WTC11 (cell line): ENCODE results near the gene MYOD1. TPM values are rescaled to one million over a fixed set of nuclear protein-coding genes. Genes with fewer than 3 reads are reported as not detected.

Source experiments
- ATAC-seq: fragments of 200-7000 bp; cut with Tn5 transposase; 2 replicates; pipeline ENCODE4 v1.10.0; 2021; ENCODE audit warnings: mild to moderate bottlenecking, moderate library complexity
- CTCF ChIA-PET: fragments of 300-600 bp; sonication (Branson Sonifier 250); formaldehyde crosslinking; loops from one replicate; lab custom pipeline; 2021; ENCODE audit warnings: antibody characterized with exemption; lab: Charles Lee
- POLR2A ChIA-PET: fragments of 350-600 bp; sonication (Branson Sonifier 250); formaldehyde crosslinking; loops from one replicate; lab custom pipeline; 2021; ENCODE audit warnings: antibody characterized with exemption; lab: Charles Lee
- DNase-seq: peaks from one replicate; pipeline ENCODE4 v3.0.0; 2021; ENCODE audit warnings: low spot score
- H3K27ac Mint-ChIP-seq: 2 replicates; pipeline ENCODE4 v1.8.0; 2021; ENCODE audit warnings: mixed read lengths
- H3K27me3 Mint-ChIP-seq: 2 replicates; pipeline ENCODE4 v1.8.0; 2021; ENCODE audit warnings: low read depth, mild to moderate bottlenecking, moderate library complexity, mixed read lengths
- H3K36me3 Mint-ChIP-seq: 2 replicates; pipeline ENCODE4 v1.8.0; 2021; ENCODE audit warnings: mixed read lengths
- H3K4me1 Mint-ChIP-seq: 2 replicates; pipeline ENCODE4 v1.8.0; 2022; ENCODE audit warnings: mixed read lengths
- H3K4me3 Mint-ChIP-seq: 2 replicates; pipeline ENCODE4 v1.8.0; 2021; ENCODE audit warnings: mild to moderate bottlenecking, moderate library complexity, mixed read lengths
- H3K9me3 Mint-ChIP-seq: 2 replicates; pipeline ENCODE4 v1.8.0; 2021; ENCODE audit warnings: mixed read lengths
- ATF1 ChIP-seq: sonication (generic); formaldehyde crosslinking; IDR thresholded peaks from 2 replicates; pipeline ENCODE4 v1.8.1; 2023; ENCODE audit warnings: mild to moderate bottlenecking, moderate library complexity, missing genetic modification reagents
- CBFB ChIP-seq: sonication (generic); formaldehyde crosslinking; IDR thresholded peaks from 2 replicates; pipeline ENCODE4 v1.8.1; 2022; ENCODE audit warnings: mild to moderate bottlenecking, low read depth, missing genetic modification reagents
- ELF4 ChIP-seq: sonication (generic); formaldehyde crosslinking; IDR thresholded peaks from 2 replicates; pipeline ENCODE4 v1.8.1; 2022; ENCODE audit warnings: low read depth, mild to moderate bottlenecking, moderate library complexity, missing genetic modification reagents
- FOXJ3 ChIP-seq: sonication (generic); formaldehyde crosslinking; IDR thresholded peaks from 2 replicates; pipeline ENCODE4 v1.9.0; 2021; ENCODE audit warnings: missing genetic modification reagents, mild to moderate bottlenecking, borderline replicate concordance
- MXD4 ChIP-seq: fragments of 250-450 bp; sonication (Bioruptor Pico); IDR thresholded peaks from 2 replicates; pipeline ENCODE4 v1.8.0; 2021; ENCODE audit warnings: mild to moderate bottlenecking, moderate library complexity, borderline replicate concordance
- NFATC4 ChIP-seq: fragments of 250-450 bp; sonication (Bioruptor Pico); IDR thresholded peaks from 2 replicates; pipeline ENCODE4 v1.9.0; 2021; ENCODE audit warnings: mild to moderate bottlenecking
- RELA ChIP-seq: sonication (generic); formaldehyde crosslinking; IDR thresholded peaks from 2 replicates; pipeline ENCODE4 v1.8.1; 2022; ENCODE audit warnings: missing genetic modification reagents, mild to moderate bottlenecking, borderline replicate concordance
- TEAD1 ChIP-seq: sonication (generic); formaldehyde crosslinking; IDR thresholded peaks from 2 replicates; pipeline ENCODE4 v1.8.0; 2022; ENCODE audit warnings: mild to moderate bottlenecking, missing genetic modification reagents
- TEAD4 ChIP-seq: sonication (generic); formaldehyde crosslinking; IDR thresholded peaks from 2 replicates; pipeline ENCODE4 v1.8.0; 2022; ENCODE audit warnings: mild to moderate bottlenecking, missing genetic modification reagents
- ZBTB21 ChIP-seq: sonication (generic); formaldehyde crosslinking; IDR thresholded peaks from 2 replicates; pipeline ENCODE4 v1.8.1; 2023; ENCODE audit warnings: mild to moderate bottlenecking, missing genetic modification reagents, borderline replicate concordance
- ZNF396 ChIP-seq: fragments of 250-450 bp; sonication (Bioruptor Pico); IDR thresholded peaks from 2 replicates; pipeline ENCODE4 v1.8.0; 2021; ENCODE audit warnings: mild to moderate bottlenecking, moderate library complexity, borderline replicate concordance
- ZNF423 ChIP-seq: fragments of 250-450 bp; sonication (Bioruptor Pico); IDR thresholded peaks from 2 replicates; pipeline ENCODE4 v2.1.2; 2022; ENCODE audit warnings: mild to moderate bottlenecking, moderate library complexity
- ZNF671 ChIP-seq: fragments of 250-450 bp; sonication (Bioruptor Pico); IDR thresholded peaks from 2 replicates; pipeline ENCODE4 v1.8.0; 2021; ENCODE audit warnings: mild to moderate bottlenecking
- total RNA-seq: library from RNA; stranded (reverse); gene quantifications from 3 replicates; pipeline ENCODE4 v1.2.3, GENCODE V29; 2021
- TF ChIP-seq, protein P1 (sequence below): sonication (generic); formaldehyde crosslinking; IDR thresholded peaks from 2 replicates; pipeline ENCODE4 v1.8.1; 2023; ENCODE audit warnings: mild to moderate bottlenecking, missing genetic modification reagents, moderate library complexity
- TF ChIP-seq, protein P2 (sequence below): sonication (generic); formaldehyde crosslinking; IDR thresholded peaks from 2 replicates; pipeline ENCODE4 v1.8.1; 2022; ENCODE audit warnings: mild to moderate bottlenecking, moderate library complexity, missing genetic modification reagents
- TF ChIP-seq, protein P3 (sequence below): sonication (generic); formaldehyde crosslinking; IDR thresholded peaks from 2 replicates; pipeline ENCODE4 v1.8.0; 2023; ENCODE audit warnings: mild to moderate bottlenecking, missing genetic modification reagents
- TF ChIP-seq, protein P4 (sequence below): sonication (generic); formaldehyde crosslinking; IDR thresholded peaks from 2 replicates; pipeline ENCODE4 v1.8.0; 2022; ENCODE audit warnings: mild to moderate bottlenecking, missing genetic modification reagents
- TF ChIP-seq, protein P5 (sequence below): sonication (generic); formaldehyde crosslinking; IDR thresholded peaks from 2 replicates; pipeline ENCODE4 v1.8.1; 2023; ENCODE audit warnings: mild to moderate bottlenecking, missing genetic modification reagents, moderate library complexity
- TF ChIP-seq, protein P6 (sequence below): fragments of 250-450 bp; sonication (Bioruptor Pico); conservative IDR thresholded peaks from 2 replicates; pipeline ENCODE4 v1.9.0; 2021; ENCODE audit warnings: mild to moderate bottlenecking

MYOD1 gene
- total RNA-seq, 1 experiment from 2014 or later, result not detected

DNA sequence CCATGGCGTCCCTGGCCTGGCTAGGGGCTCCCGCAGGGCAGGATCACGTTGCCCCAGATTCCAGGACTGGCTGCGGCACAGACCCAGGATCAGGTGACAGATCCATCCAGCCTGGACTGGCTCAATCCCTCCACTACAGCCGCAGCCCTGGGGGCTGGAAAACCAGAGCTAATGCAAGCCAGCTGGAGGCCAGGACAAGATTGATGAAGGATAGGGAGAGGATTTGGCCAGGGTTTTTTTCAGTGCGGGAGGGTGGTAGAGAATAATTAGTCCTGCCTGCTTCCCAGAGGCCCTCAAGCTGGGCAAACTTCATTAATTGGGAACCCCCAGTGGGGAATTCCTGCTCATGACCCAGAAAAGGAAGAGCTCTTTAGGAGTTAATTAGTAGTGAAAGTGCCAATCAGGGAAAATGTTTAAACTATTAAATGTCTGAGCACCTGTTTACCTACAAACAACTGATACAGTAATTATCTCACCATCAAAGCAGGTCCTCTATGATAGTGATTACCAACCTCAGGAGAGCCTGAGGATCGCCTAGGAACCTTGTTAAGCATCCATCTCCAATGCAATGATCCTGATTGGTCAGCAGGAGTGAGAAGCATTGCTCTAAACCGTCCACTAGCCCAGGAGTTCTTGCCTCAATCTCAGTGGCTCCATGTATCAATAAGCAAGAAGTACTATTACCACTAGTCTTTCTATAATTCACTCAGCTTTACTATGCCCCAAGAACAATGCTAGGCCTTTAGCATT is 33.0 kb upstream of the MYOD1 start:
- POLR2A ChIA-PET, result no interaction called here
- DNase-seq, result peak; percentile 48
- Mint-ChIP-seq H3K27me3 (peaks cover 4% of the 10 kb centered on the region; the same call in 1 of the 2 replicates), H3K27ac (no peak overlapping the region)
- ATAC-seq, result peak; percentile 75
- TF ChIP-seq ZNF423, result no peak
- TF ChIP-seq, protein P1, sequence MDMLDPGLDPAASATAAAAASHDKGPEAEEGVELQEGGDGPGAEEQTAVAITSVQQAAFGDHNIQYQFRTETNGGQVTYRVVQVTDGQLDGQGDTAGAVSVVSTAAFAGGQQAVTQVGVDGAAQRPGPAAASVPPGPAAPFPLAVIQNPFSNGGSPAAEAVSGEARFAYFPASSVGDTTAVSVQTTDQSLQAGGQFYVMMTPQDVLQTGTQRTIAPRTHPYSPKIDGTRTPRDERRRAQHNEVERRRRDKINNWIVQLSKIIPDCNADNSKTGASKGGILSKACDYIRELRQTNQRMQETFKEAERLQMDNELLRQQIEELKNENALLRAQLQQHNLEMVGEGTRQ, result no peak
- TF ChIP-seq ZNF396 (CRISPR knock-in tag), result no peak
- TF ChIP-seq, protein P2, sequence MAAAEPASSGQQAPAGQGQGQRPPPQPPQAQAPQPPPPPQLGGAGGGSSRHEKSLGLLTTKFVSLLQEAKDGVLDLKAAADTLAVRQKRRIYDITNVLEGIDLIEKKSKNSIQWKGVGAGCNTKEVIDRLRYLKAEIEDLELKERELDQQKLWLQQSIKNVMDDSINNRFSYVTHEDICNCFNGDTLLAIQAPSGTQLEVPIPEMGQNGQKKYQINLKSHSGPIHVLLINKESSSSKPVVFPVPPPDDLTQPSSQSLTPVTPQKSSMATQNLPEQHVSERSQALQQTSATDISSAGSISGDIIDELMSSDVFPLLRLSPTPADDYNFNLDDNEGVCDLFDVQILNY, result no peak
- no peak for TF ChIP-seq ATF1 (CRISPR knock-in tag)
- TF ChIP-seq ELF4, result no peak
- no peak for TF ChIP-seq TEAD4
- TF ChIP-seq, protein P3, sequence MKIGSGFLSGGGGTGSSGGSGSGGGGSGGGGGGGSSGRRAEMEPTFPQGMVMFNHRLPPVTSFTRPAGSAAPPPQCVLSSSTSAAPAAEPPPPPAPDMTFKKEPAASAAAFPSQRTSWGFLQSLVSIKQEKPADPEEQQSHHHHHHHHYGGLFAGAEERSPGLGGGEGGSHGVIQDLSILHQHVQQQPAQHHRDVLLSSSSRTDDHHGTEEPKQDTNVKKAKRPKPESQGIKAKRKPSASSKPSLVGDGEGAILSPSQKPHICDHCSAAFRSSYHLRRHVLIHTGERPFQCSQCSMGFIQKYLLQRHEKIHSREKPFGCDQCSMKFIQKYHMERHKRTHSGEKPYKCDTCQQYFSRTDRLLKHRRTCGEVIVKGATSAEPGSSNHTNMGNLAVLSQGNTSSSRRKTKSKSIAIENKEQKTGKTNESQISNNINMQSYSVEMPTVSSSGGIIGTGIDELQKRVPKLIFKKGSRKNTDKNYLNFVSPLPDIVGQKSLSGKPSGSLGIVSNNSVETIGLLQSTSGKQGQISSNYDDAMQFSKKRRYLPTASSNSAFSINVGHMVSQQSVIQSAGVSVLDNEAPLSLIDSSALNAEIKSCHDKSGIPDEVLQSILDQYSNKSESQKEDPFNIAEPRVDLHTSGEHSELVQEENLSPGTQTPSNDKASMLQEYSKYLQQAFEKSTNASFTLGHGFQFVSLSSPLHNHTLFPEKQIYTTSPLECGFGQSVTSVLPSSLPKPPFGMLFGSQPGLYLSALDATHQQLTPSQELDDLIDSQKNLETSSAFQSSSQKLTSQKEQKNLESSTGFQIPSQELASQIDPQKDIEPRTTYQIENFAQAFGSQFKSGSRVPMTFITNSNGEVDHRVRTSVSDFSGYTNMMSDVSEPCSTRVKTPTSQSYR (CRISPR knock-in tag), result no peak
- TF ChIP-seq NFATC4 (CRISPR knock-in tag), result no peak
- no peak for TF ChIP-seq ZBTB21 (CRISPR knock-in tag)
- no peak for TF ChIP-seq CBFB
- TF ChIP-seq, protein P4, sequence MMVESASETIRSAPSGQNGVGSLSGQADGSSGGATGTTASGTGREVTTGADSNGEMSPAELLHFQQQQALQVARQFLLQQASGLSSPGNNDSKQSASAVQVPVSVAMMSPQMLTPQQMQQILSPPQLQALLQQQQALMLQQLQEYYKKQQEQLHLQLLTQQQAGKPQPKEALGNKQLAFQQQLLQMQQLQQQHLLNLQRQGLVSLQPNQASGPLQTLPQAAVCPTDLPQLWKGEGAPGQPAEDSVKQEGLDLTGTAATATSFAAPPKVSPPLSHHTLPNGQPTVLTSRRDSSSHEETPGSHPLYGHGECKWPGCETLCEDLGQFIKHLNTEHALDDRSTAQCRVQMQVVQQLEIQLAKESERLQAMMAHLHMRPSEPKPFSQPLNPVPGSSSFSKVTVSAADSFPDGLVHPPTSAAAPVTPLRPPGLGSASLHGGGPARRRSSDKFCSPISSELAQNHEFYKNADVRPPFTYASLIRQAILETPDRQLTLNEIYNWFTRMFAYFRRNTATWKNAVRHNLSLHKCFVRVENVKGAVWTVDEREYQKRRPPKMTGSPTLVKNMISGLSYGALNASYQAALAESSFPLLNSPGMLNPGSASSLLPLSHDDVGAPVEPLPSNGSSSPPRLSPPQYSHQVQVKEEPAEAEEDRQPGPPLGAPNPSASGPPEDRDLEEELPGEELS (CRISPR knock-in tag), result no peak
- TF ChIP-seq, protein P5, sequence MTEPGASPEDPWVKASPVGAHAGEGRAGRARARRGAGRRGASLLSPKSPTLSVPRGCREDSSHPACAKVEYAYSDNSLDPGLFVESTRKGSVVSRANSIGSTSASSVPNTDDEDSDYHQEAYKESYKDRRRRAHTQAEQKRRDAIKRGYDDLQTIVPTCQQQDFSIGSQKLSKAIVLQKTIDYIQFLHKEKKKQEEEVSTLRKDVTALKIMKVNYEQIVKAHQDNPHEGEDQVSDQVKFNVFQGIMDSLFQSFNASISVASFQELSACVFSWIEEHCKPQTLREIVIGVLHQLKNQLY (CRISPR knock-in tag), result no peak
- no peak for TF ChIP-seq RELA (CRISPR knock-in tag)
- TF ChIP-seq FOXJ3 (CRISPR knock-in tag), result no peak
- no peak for TF ChIP-seq ZNF671 (CRISPR knock-in tag)
- no peak for TF ChIP-seq TEAD1 (CRISPR knock-in tag)
- TF ChIP-seq, protein P6, sequence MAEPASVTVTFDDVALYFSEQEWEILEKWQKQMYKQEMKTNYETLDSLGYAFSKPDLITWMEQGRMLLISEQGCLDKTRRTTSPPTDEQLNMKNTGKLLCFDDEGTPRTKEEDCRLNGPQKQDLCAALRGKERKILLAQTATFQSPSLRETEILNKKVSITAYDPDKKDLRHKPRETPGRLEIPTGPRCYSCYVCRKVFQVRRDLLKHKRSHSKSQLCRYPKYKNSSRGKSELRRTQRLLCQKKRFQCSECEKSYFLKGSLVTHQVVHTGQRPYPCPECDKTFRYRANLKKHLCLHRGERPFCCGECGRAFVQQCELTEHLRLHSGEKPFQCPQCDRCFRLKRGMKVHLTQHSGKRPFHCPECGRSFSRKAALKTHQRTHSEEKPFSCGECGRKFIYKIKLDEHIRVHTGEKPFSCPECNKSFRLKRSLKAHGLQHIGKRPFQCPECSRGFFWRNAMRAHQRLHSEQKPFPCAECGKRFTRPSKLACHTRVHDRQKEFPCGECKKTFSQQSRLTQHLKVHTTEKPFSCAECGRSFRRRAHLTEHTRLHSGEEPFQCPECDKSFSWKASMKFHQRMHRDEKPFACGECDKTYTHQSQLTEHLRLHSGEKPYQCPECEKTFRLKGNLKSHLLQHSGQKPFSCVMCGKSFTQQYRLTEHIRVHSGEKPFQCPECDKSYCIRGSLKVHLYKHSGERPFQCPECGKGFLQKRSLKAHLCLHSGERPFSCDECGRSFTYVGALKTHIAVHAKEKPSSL, result no peak
- TF ChIP-seq MXD4 (CRISPR knock-in tag), result no peak
- TF ChIP-seq, all 79 proteins: peak for 0
- H3K4me1 Mint-ChIP-seq, result no peaks in the 10 kb centered on the region
- no peaks in the 10 kb centered on the region for H3K9me3 Mint-ChIP-seq
- CTCF ChIA-PET, result interaction anchor here (1.0 to 1.2 kb wide), 2 partner anchors 8 to 44 kb away, joined by 3 read pairs; no protein-coding TSS in a partner anchor
- H3K4me3 Mint-ChIP-seq, result no peak overlapping the region
- no peaks in the 10 kb centered on the region for H3K36me3 Mint-ChIP-seq
